ENCODE results near the gene SLC24A4.

SLC24A4 gene

GRCh38 chr14:92460916-92461579 is 138.1 kb downstream of the SLC24A4 start:
- no peak for DNase-seq

GRCh38 chr14:92461891-92462290 is 138.9 kb downstream of the SLC24A4 start:
- DNase-seq, result no peak

GRCh38 chr14:92462568-92462967 is 139.6 kb downstream of the SLC24A4 start:
- DNase-seq, result no peak

GRCh38 chr14:92463141-92463540 is 140.2 kb downstream of the SLC24A4 start:
- peak in 1 of 4 experiments; percentile 1 for DNase-seq

- DNase-seq, result no peak
These were observed 141.2 kb downstream of the SLC24A4 start for GRCh38 chr14:92464156-92464555.

GRCh38 chr14:92464716-92465115 is 141.8 kb downstream of the SLC24A4 start:
- no peak for DNase-seq

- DNase-seq, result no peak
These were observed 142.5 kb downstream of the SLC24A4 start for GRCh38 chr14:92465353-92466055.

- DNase-seq, result no peak
These were observed 143.1 kb downstream of the SLC24A4 start for GRCh38 chr14:92466059-92466458.

GRCh38 chr14:92469515-92469914 is 146.6 kb downstream of the SLC24A4 start:
- no peak for DNase-seq

- no peak for DNase-seq
These were observed 147.2 kb downstream of the SLC24A4 start for GRCh38 chr14:92470215-92470614.

GRCh38 chr14:92470811-92471210 is 147.8 kb downstream of the SLC24A4 start:
- no peak for DNase-seq

GRCh38 chr14:92471919-92472318 is 149.0 kb downstream of the SLC24A4 start:
- no peak for DNase-seq

- DNase-seq, result no peak
These were observed 149.9 kb downstream of the SLC24A4 start for GRCh38 chr14:92472860-92473259.

- no peak for DNase-seq
These were observed 150.4 kb downstream of the SLC24A4 start for GRCh38 chr14:92473261-92473968.

- DNase-seq, result no peak
These were observed 151.1 kb downstream of the SLC24A4 start for GRCh38 chr14:92473969-92474535.

GRCh38 chr14:92475037-92475436 is 152.1 kb downstream of the SLC24A4 start:
- DNase-seq, result no peak

GRCh38 chr14:92475451-92476187 is 152.7 kb downstream of the SLC24A4 start:
- DNase-seq, result no peak

GRCh38 chr14:92480856-92481255 is 157.9 kb downstream of the SLC24A4 start:
- no peak for DNase-seq

GRCh38 chr14:92481386-92481785 is 158.4 kb downstream of the SLC24A4 start:
- no peak for DNase-seq

- no peak for DNase-seq
These were observed 159.0 kb downstream of the SLC24A4 start for GRCh38 chr14:92481811-92482555.

GRCh38 chr14:92482621-92483319 is 159.8 kb downstream of the SLC24A4 start:
- DNase-seq, result no peak
